ENCODE measurements around the gene GLDN.

GLDN gene

DNA sequence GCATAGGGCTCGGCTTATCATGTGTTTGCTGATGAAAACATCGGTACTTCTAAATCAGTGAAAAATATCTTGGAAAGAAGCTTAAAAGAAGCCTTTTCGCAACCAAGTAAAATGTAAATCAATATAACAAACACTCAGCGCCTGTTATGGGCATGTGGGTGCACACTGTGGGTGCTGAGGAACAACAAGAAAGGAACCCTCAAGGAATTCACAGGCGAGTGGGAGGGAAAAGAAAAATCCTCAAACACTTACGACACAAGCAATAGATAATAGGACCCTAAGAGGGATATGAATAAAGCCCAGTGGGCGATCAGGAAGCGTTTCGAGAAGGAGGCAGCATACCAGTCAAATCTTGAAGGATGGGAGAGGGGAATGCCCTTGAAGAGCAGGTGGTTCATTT lies 21.9 kb downstream of the GLDN start:
- no peak for DNase-seq

GRCh38 chr15:51365417-51365816 lies 24.0 kb downstream of the GLDN start:
- DNase-seq, result no peak

- DNase-seq, result no peak
Observed at GRCh38 chr15:51366071-51366470, 24.6 kb downstream of the GLDN start.

DNA sequence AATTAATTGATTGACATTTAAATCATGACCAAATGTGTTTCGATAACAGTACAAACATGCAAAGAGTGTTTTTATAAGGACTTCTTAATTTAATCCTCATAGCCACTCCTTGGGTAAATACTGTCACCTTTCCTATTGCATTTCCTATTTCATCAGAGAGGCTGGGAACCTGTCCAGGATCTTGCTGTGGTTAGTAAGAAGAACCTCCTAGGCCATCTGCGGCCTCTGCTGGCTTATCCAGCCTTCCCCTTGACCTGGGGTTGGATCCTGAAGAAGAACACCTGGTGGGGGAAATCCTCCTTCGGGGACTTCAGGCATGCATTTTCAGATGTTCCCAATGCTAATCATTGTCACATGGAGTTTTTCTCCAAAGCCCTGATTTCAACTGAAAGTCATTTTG lies 25.5 kb downstream of the GLDN start:
- no peak for DNase-seq

DNA sequence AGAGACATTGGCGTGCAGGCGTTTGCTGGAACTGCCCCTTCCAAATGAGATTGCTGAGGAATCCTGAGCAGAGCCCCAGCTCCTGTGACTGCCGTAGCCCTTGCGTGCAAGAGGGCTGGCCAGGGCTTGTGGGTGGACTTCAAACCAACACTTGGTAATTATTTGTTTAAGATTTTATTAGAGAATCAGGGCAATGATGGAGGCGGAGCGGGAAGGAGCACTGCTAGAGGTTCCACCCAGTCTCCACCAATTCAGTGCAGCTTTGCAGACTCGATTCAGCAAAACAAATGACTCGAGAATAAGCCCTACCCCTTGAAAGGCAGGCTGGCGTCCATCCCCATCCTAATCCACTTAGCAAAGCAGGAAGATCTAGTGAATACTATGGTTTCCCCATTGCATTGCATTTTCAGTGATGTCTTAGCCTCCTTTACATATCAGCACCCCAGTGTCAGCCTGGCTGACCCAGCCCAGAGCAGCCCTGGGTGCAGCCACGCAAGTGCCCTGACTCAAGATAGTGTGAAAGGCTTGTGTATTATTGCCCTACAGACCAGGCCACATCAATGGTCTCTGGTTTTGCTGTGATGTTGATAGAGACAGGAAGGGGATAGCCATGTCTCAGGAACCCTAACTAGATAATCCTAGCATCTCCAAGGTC lies 26.0 kb downstream of the GLDN start:
- no peak for DNase-seq

DNA sequence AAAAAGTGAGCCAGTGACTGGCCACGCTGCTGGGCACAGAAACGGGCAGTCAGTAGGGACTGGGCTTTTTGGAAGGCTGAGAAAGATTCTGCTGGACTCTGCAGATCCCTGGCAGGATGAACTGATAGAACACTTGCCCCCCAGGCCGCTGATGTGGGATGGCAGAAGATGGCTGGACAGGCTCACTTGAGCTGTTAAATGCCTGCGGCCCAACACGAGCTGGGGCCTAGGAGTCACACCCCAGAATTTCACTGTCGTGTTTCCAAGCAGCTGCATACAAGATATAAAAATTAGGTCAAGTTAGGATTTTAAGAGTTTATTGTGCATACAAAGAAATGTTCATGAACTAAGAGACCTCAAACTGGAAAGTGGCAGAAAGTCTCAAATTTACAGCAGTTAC lies 26.9 kb downstream of the GLDN start:
- DNase-seq, result no peak

DNA sequence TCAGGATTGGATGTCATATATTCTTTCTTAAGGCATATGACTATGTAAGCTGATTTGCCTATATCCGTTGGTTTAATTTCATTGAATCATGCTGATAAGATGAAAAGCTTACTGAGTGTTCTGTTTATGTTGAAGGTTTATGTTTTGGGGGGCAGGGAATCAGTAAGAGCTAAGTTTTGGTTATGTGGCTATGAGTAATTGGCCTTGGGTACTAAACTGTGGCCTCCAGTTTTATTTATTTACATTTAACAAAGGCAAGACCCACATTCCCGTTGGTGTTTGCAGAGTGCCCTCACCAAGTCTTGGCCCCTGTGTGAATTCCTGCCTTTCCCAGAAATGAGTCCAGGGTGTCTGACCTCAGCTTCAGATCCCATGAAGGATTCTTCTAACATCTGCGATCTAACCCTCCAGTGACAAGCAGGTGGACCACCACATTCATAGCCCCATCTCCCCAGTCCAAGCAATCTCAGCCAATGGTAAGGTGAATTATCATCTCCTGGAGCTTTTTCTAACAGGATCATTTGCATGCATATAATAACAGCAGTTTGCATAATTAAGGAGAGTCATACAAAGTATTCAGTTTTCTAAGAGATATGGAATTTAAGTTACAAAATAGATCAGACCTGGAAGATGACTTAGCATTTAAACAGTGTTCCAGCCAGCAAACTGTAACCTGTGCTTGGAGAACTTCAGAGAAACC lies 27.4 kb downstream of the GLDN start:
- DNase-seq, result no peak

- DNase-seq, result no peak
Observed at GRCh38 chr15:51369451-51369761, 28.0 kb downstream of the GLDN start.

GRCh38 chr15:51371266-51371665 lies 29.8 kb downstream of the GLDN start:
- no peak for DNase-seq

DNA sequence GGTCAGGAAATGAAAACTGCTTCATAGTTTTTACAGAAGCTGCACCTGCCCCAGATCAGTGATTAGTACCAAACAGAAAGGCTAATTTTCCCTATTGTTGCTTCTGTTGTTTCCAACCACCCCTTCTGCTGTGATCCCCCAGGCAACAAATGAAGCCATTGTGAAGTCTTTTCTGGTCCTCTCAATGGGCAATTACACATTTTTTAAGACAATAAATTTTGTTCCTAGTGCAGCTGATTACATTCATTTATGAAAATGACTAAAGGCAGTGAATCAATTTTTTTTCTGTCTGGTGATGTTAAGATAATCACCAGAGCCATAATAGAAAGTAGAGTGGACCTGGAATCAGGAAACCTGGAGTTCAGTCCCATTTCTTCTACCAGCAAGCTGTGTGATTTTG lies 32.7 kb downstream of the GLDN start:
- no peak for DNase-seq

GRCh38 chr15:51375966-51376640 lies 34.6 kb downstream of the GLDN start:
- no peak for DNase-seq

- DNase-seq, result no peak
Observed at GRCh38 chr15:51377038-51377786, 35.8 kb downstream of the GLDN start.

DNA sequence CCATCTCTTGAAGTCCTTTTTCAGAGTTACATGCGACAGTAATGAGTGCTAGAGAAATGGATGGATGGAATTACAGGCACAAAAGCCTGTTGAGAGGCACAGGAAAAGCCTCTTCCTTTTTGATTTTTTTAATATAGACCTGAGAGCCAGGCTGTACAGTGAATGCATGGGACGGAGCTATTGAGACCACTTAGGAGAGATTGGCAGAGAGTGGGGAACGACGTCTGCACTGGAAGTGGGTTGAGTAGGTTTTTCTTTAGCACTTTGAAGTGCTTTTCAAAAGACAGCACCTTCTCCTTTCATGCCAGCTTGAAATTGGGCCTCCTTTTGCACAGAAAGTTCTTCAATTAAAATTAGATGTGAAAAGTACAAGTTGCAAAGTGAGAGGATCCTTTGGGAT lies 37.0 kb downstream of the GLDN start:
- DNase-seq, result no peak

DNA sequence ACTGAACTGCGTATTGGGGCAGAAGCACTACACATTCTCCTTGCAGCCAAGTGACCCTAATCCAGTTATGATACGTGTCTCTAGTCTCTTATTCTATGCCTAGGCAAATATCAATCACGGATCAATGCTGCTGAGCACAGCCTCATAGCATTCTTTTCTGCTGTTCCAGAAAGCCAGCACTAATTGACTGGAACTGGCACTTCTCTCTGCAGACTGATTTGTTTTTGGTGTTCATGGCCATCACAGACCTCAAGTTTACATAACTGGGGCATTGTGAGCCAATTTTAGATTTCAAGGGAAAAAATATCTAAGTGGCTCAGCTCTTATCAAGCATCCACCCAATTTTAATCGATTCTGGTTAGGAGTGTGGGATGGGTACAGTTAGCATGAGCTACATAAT lies 37.9 kb downstream of the GLDN start:
- DNase-seq, result no peak

DNA sequence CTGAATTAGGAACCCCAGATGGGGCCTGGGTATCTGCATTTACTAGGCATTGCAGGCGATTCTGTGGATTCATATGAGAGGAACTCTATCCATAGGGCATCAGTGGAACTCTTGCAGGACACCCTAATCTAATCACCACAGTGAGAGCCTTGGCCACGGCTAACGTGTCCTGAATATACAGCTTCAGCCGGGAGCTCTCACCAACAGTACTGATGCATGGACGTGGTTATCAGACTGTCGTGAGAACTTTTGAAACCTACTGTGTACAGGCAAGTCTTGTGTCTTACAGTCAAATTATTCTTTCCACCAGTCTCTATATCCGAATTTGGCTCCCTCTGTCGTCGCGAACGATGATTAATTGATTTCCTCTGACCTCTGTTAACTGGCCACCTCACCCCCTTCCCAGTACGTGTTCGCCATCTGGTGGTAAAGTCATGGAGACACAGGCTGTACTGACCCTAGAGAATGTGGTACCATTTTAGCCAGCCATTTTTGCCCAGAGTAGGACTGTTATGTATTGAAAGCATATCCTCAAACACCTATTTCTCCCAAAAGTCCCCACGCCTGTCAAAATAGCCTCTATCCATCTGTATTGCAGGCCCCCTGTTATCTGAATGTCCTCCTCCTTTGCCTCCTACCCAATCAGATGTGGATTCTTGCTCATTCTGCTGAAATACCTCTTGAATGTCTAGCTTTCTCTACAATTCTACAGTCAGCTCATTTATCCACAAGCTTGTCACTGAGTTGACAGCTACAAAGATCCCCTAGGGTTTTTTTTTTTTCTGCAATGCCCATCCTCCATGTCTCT lies 39.7 kb downstream of the GLDN start:
- DNase-seq, result no peak

- no peak for DNase-seq
Observed at GRCh38 chr15:51382787-51383186, 41.3 kb downstream of the GLDN start.

DNA sequence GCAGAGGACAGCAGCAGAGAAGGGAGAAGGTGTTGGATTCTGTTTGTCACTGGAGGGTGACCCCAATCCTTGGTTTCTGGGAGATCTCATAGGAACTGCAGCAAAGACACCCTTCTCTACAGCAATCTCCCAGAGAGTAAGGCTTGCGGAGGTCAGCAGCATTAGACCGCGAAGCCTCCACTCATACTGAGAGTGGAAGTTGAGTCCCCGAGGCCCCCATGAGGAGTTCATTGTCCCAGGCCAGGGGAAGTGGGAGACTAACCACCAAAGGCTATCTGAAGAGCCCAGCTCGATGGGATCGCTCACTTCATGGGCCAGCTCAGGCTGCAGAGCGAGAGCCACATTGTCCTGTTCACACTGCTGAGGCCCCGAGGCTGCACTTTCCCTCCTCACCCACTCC lies 44.6 kb downstream of the GLDN start:
- DNase-seq, result no peak

- no peak for DNase-seq
Observed at GRCh38 chr15:51386486-51386885, 45.0 kb downstream of the GLDN start.

DNA sequence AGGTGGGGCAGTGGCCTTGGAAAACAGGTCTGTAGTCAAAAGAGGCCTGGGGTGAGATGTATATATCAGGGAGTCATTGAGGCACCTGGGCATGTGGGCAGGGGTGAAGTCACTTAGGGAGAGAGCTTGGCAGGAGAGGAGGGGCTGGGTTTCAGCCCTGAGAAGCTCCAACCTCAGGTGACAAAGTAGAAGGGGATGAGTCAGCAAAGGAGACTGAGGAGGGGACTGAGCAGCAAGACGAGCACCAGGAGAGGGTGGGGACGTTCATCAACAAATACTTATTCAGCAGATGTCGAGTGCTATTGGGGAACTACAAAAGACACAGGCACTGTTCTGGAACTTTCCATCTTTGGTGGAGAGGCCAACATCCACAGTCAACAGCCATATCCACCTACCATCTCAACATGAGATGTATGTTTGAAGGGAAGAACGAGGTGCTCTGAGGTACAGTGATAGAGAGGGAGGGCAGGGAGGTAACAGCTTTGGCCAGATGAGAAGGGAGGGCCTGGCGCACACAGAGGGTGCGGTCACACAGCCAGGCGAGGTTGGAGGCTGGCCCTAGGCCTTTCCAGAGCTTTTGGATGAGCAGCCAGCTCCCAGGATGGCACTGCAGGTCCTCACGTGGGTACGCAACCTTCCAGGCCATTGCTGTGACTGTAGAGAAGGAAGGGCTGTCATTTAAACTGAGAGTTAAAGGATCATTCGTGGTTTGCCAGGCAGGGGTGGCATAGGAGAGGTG lies 45.7 kb downstream of the GLDN start:
- no peak for DNase-seq

GRCh38 chr15:51387699-51388041 lies 46.2 kb downstream of the GLDN start:
- DNase-seq, result no peak

DNA sequence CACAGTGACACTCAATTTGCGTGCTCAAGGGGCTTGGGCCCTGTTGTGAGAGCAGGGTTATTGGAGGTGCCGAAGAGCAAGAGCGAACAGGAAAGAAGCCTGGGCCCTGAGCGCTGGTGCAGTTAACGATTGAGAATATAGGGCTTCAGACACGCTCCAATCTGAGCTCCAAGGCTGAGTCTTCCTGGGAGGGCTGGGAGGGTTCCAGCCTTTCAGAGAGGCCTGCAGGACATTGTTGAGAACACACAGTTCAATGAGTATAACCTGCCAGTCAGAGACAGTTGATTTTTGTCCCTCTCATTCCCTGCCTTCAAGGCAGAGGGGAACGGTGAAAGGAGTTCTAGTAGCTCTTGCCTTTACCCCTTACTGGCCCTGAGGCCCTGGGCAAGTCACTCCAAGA lies 47.3 kb downstream of the GLDN start:
- DNase-seq, result no peak

- no peak for DNase-seq
Observed at GRCh38 chr15:51390241-51390965, 48.9 kb downstream of the GLDN start.

All from stimulated activated CD4-positive, alpha-beta T cell treated with anti-CD3 and anti-CD28 coated beads, Interleukin-4, amount 100 ng/mL, for 1 hour (primary cell).